ENCODE results near the gene VASH1.

The VASH1 gene

GRCh38 chr14:76761136-76761959 lies at the start of gene VASH1:
Gene VASH1, plus strand, starts transcription at chr14:76761468. Its CDS starts 1,354 bp downstream, at chr14:76762822.
- no peak for TF ChIP-seq CTCF (conservative IDR thresholded peaks at IDR 0.05; ENCODE audit: low read length)
- peak; percentile 72 for DNase-seq (ENCODE audit: low read depth)
- H3K4me3 ChIP-seq (ENCODE audit: low read length): peak within 1 kb of the TSS; percentile 76

DNA sequence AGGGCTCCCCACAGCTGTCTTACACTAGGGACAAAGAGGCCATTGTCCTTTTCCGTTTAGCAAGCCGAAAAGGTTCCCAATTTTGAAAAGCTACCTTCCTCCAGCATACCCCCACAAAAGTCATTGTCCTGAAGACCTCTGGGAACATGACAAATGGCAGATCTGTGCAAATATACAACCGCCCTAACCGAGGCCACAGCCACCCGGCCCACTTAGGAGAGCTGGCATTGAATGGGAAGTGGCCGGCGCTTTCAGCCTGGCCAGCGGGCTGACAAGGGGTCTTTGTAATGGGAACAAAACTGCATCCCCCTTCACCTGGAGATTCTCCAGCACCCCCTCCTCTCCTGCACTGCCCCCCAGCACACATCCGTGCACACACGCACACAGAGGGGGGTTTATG lies 48.1 kb upstream of the VASH1 start:
- no peak for TF ChIP-seq CTCF (conservative IDR thresholded peaks at IDR 0.05; ENCODE audit: low read length)

DNA sequence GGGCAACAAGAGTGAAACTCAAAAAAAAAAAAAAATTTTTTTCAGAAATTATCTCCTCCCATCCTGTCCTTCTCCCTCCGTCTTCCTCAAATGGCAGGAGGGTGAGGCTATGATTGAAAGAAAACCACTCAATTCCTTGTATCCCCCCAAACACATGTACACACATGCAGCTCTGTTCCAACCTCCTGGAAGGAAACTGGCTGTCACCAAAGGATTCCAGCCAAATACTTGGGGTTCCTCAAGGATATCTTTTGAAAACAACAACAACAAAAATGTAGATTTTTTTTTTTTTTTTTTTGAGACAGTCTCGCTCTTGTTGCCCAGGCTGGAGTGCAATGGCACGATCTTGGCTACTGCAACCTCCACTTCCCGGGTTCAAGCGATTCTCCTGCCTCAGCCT lies 46.8 kb upstream of the VASH1 start:
- no peak overlapping the region for H3K4me3 ChIP-seq (ENCODE audit: low read length)
- no peak for DNase-seq (ENCODE audit: low read depth)
- no peak for TF ChIP-seq CTCF (conservative IDR thresholded peaks at IDR 0.05; ENCODE audit: low read length)

More for the DNA sequence above, 48.1 kb upstream of the VASH1 start:
- DNase-seq (ENCODE audit: low read depth): no peak
- H3K4me3 ChIP-seq (ENCODE audit: low read length): no peak overlapping the region

GRCh38 chr14:76715101-76715500 lies 46.2 kb upstream of the VASH1 start:
- no peak for TF ChIP-seq CTCF (conservative IDR thresholded peaks at IDR 0.05; ENCODE audit: low read length)
- H3K4me3 ChIP-seq (ENCODE audit: low read length): no peak overlapping the region
- no peak for DNase-seq (ENCODE audit: low read depth)

DNA sequence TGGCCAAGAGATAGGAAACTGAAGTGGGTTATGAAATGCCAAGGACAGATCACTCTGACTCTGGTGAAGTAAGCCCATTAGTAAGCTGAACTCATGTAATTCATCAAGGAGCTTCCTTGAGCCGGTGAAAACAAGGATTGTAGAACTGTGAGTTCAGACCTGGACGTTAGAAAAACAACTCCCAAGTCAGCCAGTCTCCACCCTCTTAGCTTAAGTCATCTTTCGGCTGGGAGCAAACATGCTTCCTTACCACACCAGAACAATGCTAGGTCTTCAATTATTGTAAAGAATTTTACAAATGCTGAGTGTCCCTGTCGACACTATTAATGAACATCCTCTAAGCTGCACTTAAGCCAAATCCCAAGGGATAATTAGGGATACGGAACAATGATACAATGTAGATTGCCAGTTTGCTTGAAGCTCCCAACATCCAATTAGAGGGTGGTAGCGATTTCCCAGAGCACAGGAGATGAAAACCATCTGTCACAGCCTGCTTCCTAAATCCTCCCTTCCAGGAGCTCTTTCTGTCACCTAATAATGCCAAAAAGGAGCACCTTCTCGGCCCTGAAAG lies 45.7 kb upstream of the VASH1 start:
- no peak for TF ChIP-seq CTCF (conservative IDR thresholded peaks at IDR 0.05; ENCODE audit: low read length)
- H3K4me3 ChIP-seq (ENCODE audit: low read length): no peak overlapping the region
- DNase-seq (ENCODE audit: low read depth): peak; percentile 14

DNA sequence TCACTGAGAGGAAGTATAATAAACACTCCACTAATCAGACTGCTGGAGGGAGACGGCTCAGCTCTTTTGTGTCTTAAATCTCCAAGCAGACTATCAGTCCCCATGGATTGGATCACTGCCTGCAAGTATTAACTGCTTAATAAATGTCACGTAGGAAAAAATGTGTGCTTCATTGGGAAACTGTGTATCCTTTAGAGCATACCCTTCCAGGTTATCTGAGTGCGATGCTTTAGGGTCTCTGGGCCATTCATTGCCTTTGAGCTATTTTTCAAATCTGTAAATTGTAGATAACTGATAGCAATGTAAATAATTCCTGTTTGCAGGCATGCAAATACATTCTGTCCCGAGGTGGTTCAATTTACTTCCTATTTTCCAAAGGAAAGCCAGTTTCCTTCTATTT lies 45.0 kb upstream of the VASH1 start:
- H3K4me3 ChIP-seq (ENCODE audit: low read length): no peak overlapping the region
- DNase-seq (ENCODE audit: low read depth): no peak
- no peak for TF ChIP-seq CTCF (conservative IDR thresholded peaks at IDR 0.05; ENCODE audit: low read length)

Measured in AG10803 (cell line).